Measurements from ENCODE around the gene UQCRC1. TPM values are rescaled to one million over a fixed set of nuclear protein-coding genes. Genes with fewer than 3 reads are reported as not detected.

The UQCRC1 gene
- total RNA-seq, 1 experiment from 2014 or later, result 323 TPM

- TF ChIP-seq AFF4 (CRISPR knock-in tag; IDR thresholded peaks at IDR 0.05; ENCODE audit: borderline replicate concordance) (no peak), TEAD1 (CRISPR knock-in tag; IDR thresholded peaks at IDR 0.05) (no peak), CREB1 (CRISPR knock-in tag; IDR thresholded peaks at IDR 0.05) (no peak), TEAD4 (CRISPR knock-in tag; IDR thresholded peaks at IDR 0.05) (no peak), MAX (CRISPR knock-in tag; IDR thresholded peaks at IDR 0.05) (no peak), ZBTB21 (CRISPR knock-in tag; IDR thresholded peaks at IDR 0.05; ENCODE audit: borderline replicate concordance) (no peak), NFATC4 (CRISPR knock-in tag; IDR thresholded peaks at IDR 0.05) (no peak), SMAD3 (CRISPR knock-in tag; IDR thresholded peaks at IDR 0.05; ENCODE audit: borderline replicate concordance) (no peak), ZNF396 (CRISPR knock-in tag; IDR thresholded peaks at IDR 0.05; ENCODE audit: borderline replicate concordance) (no peak), PREB (CRISPR knock-in tag; IDR thresholded peaks at IDR 0.05; ENCODE audit: borderline replicate concordance) (no peak), ELF4 (CRISPR knock-in tag; IDR thresholded peaks at IDR 0.05; ENCODE audit: low read depth) (no peak), PRRX2 (CRISPR knock-in tag; IDR thresholded peaks at IDR 0.05) (no peak), E2F1 (CRISPR knock-in tag; IDR thresholded peaks at IDR 0.05) (no peak), ETV6 (CRISPR knock-in tag; IDR thresholded peaks at IDR 0.05) (no peak)
Measured at GRCh38 chr3:48596157-48596556, 13.3 kb downstream of the UQCRC1 start (continued).

GRCh38 chr3:48595526-48596121 is 13.8 kb downstream of the UQCRC1 start:
- Mint-ChIP-seq H3K36me3 (peaks cover 29% of the 10 kb centered on the region), H3K4me1 (peaks cover 16% of the 10 kb centered on the region), H3K4me3 (no peak overlapping the region), H3K27ac (no peak overlapping the region), H3K27me3 (ENCODE audit: low read depth) (no peaks in the 10 kb centered on the region; the same call in 1 of the 2 replicates), H3K9me3 (no peaks in the 10 kb centered on the region)
- DNase-seq (ENCODE audit: low spot score), result peak; percentile 35
- ChIA-PET CTCF (interaction anchor here (0.8 to 1.4 kb wide), 4 partner anchors 38 to 195 kb away, joined by 3 to 4 read pairs (median 4); partner anchors contain the start of gene SLC26A6), POLR2A (interaction anchor here (0.9 to 1.6 kb wide), 2 partner anchors 13 to 14 kb away, joined by 3 to 5 read pairs; partner anchors contain the start of gene UQCRC1)
- TF ChIP-seq GABPB1 (CRISPR knock-in tag; IDR thresholded peaks at IDR 0.05) (no peak), SOX15 (CRISPR knock-in tag; IDR thresholded peaks at IDR 0.05) (no peak), NR2C2 (CRISPR knock-in tag; IDR thresholded peaks at IDR 0.05) (no peak), AFF4 (CRISPR knock-in tag; IDR thresholded peaks at IDR 0.05; ENCODE audit: borderline replicate concordance) (no peak), TEAD4 (CRISPR knock-in tag; IDR thresholded peaks at IDR 0.05) (no peak), MLX (CRISPR knock-in tag; IDR thresholded peaks at IDR 0.05) (no peak), ATF6 (CRISPR knock-in tag; IDR thresholded peaks at IDR 0.05) (no peak), ZNF423 (CRISPR knock-in tag; IDR thresholded peaks at IDR 0.05) (no peak)
- ATAC-seq, result peak; percentile 4; the same call in 1 of the 2 replicates

Measured in WTC11 (cell line).